DMS153 treated with DMSO at 0.1 percent for 48 hours (cell line): ENCODE measurements around the gene THAP3.
"Not testable (repeated sequence)": the region's sequence is repeated elsewhere in the genome, so short reads cannot be mapped to it uniquely, and the experiment has no call there.

Experiments
- DNase-seq: peaks from one replicate; lab custom pipeline; 2025; ENCODE audit not compliant: unreplicated experiment; lab: John Stamatoyannopoulos, UW

THAP3 gene

DNA sequence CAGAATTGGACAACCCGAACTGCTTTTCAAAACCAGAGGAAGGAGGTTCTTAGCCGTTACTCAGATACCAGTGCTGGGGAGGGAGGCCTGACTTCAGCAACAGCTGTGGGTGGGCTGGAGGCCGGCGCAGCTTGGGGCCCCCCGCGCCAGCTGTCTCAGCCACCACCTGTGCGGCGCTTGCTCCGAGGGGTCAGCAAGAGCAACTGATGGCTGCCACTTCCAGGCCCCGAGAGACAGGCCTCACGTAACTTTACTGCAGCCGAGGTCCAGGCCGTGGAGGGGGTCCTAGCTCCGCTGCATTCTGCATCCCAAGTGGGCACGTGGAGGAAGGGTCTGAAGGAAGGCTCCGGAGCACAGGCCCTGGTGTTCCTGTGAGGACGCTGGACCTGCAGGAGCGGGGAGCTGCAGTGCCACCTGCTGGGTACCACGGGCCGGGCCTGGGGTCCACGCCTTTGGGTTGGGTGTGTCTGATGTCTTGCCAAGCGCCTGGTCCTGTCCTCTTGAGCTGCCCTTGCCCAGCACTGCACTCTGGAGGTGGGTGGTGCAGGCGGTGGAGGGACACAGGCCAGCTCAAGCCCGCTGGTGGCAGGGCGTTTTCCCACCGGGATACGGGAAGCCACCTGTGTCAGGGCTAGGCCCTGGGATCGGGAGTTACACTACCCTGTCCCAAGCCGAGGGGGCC is 9.8 kb downstream of the THAP3 start:
- DNase-seq, result no peak

DNA sequence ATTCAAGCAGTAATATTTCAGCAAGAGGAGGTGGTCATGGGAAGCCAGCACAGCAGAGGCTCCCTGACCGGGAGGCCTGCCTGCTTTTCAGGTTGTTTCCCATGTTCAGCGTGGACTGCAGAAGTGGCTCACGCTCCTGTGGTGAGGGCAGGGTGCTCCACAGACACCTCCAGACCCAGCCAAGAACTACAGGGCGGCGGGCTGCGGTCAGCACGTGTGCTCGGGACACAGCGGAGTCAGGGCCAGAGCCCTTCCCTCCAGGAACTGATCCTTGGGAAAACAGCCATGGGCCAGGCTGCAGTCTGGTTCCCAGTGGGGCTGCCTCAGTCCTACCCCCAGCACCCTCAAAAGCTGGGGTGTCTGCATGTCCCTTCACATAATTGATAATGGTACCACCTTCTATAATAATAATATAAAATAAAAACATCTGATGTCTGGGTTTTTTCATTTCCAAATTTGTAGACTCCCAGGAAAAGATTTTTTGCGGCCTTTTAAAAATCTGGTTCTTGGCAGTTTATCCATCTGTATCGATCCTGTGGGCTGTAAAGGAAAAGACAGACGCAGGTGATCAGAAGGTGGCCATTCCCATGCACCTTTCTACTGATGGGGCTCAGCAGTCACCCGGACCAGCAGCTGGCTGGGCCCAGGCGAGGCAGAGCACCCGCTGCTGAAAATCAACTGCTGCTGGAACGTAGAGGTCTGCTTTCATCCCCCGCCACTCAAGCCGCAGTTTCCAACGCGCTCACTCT is 10.7 kb downstream of the THAP3 start:
- no peak for DNase-seq

DNA sequence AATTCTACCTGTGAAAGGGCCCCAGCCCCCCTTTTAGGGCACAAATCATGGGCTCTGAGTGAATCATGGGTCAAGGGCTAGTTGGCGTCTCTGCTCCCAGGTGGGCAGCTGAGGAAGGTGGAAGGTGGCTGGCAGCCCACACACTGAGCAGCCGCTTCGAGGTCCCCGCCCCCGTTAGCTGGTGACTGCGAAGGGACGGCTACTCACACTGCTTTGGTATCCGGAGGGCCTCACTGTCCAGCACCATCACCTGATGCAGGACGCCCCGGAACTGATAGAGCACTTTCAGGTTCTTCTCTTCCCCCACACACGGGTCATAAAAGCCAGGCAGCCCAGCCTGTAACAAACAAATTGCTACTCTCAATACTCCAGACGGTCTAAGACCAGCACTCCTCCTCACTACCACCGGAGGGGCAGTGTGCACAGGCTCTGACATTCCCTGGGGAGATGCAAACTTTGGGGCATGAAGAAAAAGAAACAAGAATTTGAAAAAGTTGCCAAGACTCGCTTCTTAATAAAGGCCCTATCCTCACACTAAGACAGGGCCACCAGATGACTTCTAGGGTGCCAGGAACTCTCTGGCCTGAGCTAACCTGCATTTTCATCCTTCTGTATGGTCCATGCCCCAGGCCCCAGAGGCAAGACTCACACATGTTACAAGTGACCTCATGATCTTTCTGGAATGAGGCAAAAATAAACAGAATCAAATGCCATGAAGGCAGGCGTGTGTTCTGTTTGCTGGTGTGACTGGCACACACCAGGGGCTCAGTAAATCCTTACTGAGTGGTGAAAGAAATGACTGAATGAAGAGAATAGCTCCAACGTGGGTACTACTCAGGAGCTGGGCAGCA is 11.5 kb downstream of the THAP3 start:
- DNase-seq, result no peak

DNA sequence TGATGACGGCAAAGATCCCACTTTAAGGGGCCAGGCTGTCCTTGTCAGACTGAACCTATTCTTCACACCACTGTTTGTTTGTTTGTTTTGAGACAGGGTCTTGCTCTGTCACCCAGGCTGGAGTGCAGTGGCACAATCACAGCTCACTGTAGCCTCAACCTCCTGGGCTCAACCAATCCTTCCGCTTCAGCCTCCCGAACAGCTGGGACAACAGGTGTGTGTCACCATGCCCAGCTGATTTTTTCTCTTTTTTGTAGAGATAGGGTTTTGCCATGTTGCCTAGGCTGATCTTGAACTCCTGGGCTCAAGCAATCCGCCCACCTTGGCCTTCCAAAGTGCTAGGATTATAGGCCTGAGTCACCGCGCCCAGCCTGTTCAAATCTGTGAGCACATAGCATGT is 12.1 kb downstream of the THAP3 start:
- not testable (repeated sequence) for DNase-seq

DNA sequence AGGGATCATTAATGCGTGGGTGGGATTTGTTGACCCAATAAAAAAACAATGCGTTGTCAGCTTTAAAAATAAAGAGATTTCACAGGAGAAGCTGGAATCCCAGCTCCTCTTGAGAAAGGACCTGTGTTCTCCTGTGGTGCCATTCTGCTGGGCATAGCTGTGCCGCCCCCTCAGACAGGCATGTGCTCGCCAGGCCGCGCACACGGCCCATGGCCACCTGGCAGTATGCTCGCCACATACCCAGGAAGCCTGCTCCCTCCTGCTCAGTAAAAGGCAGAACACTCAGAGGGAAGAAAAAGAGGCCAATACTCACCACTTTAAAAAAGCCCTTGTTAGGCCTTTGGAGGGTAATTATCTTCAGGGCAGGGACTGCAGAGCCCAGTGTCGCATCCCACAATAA is 13.1 kb downstream of the THAP3 start:
- DNase-seq, result no peak

DNA sequence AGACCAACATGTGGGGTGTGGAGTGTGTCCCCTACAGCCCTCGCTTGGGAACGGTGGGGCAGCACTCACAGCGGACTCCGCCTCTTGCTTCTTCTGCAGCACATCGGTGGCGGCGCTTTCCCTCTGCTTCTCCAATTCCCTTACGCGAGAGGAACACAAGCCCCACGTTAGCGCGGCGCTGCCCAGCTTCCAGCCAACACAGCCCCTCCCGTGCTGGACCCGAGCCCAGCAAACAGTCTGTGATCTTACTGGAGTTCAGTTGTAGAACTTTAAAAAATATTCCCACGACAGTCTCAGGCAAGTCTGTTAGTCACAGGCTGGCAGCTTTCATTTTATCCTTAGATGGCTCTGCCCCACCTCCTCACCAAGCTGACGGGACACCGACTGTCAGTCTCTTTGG is 13.6 kb downstream of the THAP3 start:
- no peak for DNase-seq

DNA sequence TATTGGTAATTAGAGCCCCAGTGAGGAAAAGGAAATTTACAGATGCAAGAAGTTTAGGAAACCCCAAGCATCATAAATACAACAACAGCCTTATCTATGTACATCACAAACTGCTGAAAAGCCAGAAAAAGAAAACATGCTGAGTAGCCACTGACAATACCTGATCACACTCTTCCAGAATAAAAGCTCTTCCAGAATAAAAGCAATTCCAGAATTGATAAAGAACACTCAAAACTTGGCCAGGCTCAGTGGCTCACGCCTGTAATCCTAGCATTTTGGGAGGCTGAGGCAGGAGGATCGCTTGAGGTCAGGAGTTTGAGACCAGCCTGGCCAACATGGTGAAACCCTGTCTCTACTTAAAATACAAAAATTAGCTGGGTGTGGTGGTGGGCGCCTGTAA is 16.2 kb downstream of the THAP3 start:
- not testable (repeated sequence) for DNase-seq

DNA sequence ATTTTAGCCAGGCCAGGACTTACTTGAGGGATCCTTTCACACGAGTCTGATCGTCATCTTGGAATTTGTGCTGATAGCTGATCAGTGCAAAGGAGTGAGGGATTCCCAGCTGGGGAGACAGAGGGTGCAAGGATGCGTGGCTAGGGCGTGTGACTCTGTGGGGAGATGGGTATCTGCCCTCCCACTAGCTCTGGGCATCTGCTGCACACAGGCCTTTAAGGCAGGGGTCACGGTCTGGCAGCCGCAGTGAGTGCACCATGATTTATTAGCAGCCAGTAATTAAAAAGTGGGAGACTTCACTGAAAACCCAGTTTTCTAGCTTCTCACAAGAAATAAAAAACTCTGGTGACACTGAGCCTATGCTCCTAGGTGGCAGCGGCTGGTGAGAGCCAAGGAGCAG is 20.4 kb downstream of the THAP3 start:
- DNase-seq, result no peak

DNA sequence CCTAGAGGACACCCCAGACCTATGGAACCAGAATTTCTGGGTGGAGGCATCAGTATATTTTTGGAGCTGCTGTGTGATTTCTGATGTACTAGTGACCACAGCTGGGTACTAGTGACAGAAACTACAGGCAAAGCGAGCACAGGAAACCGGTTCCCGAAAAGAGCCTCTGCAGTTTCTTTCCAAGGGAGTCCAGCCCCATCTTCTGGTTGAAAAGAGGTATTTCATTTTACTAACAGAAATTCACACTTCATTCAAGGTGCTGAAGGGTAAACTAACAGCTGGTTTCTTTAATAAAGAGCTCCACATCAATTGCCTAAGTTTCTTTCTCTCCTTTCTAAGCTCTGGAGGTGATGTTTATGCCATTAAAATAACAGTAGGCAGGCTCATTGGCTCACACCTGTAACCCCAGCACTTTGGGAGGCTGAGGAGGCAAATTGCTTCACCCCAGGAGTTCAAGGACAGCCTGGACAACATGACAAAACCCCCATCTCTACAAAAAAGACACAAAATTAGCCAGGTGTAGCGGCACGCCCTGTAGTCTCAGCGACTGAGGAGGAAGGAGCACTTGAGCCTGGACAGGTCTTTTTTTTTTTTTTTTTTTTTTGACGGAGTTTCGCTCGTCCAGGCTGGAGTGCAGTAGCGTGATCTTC is 22.0 kb downstream of the THAP3 start:
- peak; percentile 52 for DNase-seq

DNA sequence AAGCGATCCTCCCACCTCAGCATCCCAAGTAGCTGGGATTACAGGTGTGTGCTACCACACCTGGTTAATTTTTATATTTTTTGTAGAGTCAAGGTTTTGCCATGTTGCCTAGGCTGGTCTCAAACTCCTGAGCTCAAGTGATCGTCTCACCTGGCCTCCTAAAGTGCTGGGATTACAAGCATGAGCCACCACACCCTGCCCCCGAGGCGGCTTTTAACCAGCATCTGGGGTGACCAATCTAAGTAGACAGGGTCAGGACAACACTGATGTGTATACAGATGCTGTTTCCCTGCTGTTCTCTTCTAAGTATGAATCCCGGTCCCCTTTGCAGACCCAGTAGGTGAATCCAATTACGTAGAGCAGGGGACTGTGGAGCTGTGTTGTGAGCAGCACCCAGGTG is 23.9 kb downstream of the THAP3 start:
- DNase-seq, result no peak

DNA sequence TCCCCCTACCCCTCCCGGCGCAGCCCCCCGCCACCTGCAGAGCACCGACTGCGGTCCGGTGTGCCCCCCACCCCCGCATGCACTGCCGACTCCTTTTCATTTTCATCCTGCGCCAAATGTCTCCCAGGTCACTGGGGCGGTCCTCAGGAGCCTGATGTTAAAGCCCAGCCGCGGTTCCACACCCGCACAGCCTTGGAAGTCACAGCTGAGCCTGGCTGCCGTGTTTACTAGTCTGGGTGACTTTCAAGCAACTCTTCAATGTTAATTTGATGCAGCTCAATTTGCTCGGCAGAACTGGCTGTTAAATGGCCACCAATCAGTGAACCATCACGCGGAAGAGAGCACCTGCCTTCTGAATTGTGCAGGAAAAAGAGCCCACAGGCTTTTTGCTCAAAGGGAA is 27.2 kb downstream of the THAP3 start:
- no peak for DNase-seq

DNA sequence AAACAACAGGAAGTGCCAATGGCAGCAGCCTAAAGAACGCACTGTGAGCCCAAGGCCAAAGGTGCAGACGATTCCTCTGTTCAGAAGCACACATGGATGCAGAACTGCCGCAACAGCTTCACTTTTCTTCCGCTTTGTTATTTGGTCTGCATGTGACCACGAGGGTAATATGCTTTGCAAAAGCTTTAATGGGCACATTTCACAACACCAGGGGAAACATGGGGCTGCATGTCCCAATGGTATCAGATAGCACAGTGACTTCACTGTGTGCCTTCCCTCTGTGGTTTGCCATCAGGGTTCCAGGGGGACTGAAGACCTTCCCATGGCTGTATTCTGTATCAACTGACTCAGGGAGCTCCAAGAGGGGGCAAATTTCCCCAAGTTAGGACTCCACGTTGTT is 28.3 kb downstream of the THAP3 start:
- DNase-seq, result no peak

DNA sequence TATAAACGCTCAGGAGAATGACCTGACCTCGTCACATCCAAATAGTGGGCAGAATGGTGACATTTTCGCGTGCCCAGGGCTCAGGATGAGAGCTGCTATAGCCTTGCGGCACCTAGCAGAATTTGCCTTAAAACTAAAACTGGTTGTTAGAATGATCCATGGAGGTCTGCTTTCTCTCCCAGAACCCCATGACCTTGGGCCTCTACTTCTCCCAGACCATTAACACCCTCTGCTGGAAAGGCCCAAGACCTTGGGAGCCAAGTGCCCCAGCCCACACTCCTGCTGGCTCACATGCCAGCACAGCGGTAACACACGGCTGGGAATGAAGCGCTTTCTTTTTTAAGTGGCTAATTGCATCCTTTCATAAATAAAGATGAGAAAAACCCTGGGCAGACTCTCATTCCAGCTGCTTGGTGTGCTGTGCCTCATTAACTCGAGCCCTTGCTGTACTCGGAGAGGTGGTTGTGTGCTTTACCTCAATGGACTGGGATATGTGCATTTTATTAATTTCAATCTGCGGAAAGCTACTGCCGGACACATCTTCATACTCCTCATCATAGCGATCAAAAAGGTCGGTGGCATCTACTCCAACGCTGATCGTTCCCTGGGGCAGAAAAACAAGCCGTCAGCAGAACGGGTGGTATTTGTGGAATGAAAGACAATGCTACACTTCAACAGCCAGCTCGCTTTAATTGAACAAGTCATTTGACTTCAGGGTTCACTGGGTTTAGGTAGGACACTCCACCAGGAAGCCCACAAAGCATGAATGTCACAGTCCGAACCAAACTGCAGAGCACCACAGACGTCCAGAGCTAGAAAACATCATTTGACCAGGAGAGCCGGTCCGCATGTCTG is 29.0 kb downstream of the THAP3 start:
- no peak for DNase-seq

DNA sequence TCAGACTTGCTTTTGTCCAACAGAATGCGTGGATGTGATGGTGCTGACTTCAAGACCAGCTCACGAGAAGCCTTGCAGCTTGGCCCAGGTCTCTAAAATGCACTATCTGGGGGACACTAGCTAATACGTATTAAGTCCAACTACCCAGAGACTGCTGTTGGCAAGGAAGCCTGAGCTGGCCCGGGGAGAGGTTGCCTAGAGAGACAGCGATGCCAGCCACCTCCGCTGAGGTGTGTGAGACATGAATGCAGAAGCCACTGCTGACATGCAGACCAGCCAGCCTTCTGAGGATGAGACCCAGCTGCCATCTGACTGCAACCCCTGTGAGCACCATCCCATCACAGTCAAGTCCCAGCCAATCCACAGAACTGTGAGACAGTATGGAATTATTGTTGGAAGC is 32.5 kb downstream of the THAP3 start:
- DNase-seq, result no peak

DNA sequence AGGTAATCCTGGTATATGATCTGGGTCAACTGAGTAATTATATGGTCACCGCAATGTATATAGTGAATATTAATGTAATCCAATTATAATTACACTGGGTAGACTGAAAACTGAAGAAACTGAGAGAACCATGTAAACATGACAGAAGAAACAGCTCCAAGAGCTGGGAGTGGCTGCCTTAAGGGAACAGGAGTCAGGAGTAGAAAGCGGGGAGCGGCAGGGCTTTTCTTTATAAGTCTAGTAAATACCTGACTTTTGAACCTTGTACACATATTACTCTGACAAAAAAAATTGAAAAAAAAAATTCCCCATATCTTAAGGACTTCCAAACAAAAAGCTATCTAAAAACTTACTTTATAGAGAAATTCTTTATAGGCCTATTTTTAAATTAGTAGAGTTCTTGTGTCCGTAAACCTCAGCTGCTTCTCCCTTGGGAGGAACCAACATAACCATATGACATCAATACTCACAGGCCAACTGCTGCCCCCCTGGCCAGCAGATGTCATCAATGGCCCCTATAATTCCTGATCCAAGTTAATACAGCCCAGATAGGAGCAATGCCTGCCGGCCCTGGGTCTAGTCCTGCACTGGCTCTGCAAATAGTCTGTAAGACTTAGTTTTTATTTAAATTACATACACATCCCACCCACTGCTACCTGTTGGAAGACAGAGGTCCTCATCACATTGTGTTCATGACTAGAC is 33.8 kb downstream of the THAP3 start:
- DNase-seq, result no peak

DNA sequence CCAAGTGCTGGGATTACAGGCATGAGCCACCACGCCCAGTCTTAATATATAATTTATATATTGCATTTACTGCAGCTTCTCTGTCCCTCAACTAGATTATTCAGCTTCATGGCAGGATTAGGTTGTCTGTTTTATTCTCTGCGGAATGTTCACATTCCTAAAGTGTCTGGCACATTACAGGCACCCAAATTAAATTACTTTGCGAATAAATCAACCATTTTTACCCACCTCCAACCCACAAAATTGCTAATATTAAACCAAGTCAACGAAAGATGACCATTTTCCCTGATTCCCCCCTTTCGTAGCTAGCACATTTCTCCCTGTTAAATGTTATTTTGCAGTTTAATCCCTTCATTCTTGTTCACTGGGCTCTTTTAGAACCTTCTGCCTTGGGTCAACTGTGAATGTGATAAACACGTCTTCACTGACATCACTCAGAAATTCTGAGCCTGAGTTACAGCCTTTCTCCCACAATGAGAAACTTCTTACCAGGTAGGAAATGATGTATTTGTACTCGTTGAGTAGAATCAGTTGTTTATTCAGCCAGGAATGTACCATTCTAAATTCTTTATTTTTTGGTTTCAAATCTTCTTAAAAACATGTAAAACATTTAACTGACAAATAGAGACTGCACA is 35.9 kb downstream of the THAP3 start:
- DNase-seq, result no peak

DNA sequence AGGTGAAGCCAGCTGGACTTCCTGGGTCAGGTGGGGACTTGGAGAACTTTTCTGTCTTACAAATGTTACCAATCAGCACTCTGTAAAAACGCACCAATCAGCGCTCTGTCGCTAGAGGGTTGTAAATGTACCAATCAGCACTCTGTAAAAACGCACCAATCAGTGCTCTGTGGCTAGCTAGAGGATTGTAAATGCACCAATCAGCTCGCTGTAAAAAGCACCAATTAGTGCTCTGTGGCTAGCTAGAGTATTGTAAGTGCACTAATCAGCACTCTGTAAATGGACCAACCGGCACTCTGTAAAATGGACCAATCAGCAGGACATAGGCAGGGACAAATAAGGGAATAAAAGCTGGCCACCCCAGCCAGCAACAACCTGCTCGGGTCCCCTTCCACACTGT is 37.8 kb downstream of the THAP3 start:
- DNase-seq, result not testable (repeated sequence)

DNA sequence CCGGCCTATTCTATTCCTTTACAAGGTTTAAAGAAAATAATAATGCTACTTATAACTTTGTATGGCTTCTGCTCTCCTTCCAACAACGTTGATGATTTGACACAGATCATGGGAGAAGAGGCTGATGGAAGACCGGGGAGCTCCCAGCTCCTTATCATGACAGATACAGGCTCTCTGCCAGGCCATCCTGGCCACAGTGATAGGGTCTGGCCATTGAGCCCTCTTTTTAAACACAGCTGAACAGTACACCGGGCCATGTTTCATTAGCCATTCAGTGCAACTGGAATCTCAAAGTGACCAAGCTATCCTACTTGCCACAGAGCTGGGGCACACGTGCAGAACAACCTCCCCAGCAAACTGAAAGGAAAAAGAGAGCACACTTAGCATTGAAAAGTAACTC is 42.0 kb downstream of the THAP3 start:
- no peak for DNase-seq

DNA sequence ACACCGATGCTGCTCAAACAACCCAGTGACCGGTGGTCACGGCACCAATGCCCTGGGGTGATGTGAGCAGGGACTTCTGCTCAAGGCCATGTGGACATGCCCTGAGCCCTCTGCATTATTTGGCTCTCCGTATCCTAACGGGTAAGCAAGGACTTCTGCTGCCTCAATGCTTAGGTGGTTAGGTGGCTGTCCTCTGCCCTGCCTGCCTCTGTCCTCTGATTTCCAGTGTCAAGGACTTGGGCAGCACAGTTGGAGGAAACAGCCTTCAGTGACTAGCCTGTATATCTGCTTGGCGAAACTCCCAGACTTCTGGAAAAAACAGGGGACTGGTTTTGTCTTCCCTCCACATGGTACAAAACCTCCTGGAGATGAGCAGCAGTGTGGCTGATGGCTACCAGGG is 42.5 kb downstream of the THAP3 start:
- no peak for DNase-seq
